ENCODE data around the gene AMPD3.
A peak's percentile ranks its signal among the peaks of the same experiment; 100 is the strongest.

Gene AMPD3

DNA sequence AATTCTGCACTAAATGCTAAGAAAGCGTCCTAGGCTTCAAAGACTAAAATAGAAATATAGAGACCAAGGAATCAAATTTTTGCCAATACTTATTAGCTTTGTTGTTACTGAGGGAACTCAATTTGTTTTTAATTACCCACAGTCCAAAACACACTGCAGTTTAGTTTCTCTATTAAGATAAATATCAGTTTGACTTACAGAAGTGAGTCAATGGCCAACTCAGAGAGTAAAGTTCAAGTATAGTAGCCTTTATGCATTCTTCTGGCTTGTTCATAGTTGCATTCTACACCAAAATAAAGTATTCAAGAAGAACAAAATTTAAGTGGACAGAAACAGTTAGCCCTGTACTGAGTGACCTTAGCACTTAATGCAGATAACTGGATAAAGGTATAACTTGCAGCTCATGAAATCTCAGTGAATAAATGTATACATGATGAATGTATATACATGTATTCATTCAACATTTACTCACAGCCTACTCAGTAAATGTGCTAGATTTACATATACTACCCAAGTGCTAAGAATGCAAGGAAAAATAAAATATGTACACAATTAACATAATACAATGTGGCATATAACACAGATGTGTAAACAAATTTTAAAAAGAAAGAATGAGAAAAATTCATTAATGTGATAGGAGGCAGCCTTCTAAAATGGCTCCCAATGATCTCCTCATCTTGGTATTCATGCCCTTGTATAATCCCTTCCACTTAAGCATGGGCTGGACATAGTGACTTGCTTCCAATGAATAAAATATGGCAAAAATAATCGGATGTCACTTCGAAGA is 95.6 kb downstream of the AMPD3 start:
- TF ChIP-seq POLR2A (IDR thresholded peaks at IDR 0.05; ENCODE audit: low read depth, low read length) (no peak), POLR2AphosphoS5 (IDR thresholded peaks at IDR 0.05; ENCODE audit: low read depth, low read length) (no peak), TAF1 (IDR thresholded peaks at IDR 0.05; ENCODE audit: borderline replicate concordance, low read depth, low read length) (no peak)
- DNase-seq (ENCODE audit: insufficient read length) (no peak), FAIRE-seq (peak; percentile 24)

DNA sequence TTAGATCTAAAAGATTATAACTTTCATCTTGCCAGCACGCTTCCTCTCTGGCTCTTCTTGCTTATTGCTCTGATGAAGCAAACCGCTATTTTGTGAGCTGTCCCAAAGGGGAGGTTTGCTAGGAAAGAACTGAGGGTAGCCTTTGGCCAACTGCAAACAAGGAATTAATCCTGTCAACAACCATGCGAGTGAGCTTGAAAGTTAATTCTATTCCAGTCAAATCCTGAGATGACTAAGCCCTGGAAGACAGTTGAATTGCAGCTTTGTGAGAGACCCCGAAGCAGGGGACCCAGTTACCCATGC is 96.2 kb downstream of the AMPD3 start:
- DNase-seq (ENCODE audit: insufficient read length) (no peak), FAIRE-seq (peak; percentile 62)
- TF ChIP-seq TAF1 (IDR thresholded peaks at IDR 0.05; ENCODE audit: borderline replicate concordance, low read depth, low read length) (no peak), POLR2A (IDR thresholded peaks at IDR 0.05; ENCODE audit: low read depth, low read length) (no peak), POLR2AphosphoS5 (IDR thresholded peaks at IDR 0.05; ENCODE audit: low read depth, low read length) (no peak)

DNA sequence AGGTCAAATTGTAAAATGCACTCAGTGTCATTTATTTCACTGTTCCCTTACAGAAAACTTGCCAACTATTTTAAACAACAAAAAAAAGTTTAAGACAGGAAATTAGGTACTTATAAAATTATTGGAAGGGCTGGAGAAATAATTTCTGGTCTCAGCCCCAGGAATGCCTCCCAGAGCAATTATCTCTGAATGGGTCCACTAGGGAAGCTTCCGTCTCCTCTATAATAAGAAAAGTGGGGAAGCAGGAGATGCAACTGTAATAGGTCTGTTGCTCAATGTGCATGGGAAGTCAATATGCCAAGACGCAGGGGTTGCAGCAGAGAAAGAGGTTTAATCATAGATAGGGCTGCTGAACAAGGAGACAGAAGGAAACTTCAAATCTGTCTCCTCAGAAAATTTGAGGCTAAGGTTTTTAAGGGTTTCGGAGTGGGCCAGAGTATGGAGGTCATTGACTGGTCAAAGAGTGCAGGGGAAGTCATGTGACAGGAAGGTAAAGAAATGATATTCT is 96.8 kb downstream of the AMPD3 start:
- FAIRE-seq, result no peak
- no peak for DNase-seq (ENCODE audit: insufficient read length)
- TF ChIP-seq TAF1 (IDR thresholded peaks at IDR 0.05; ENCODE audit: borderline replicate concordance, low read depth, low read length) (no peak), POLR2A (IDR thresholded peaks at IDR 0.05; ENCODE audit: low read depth, low read length) (no peak), POLR2AphosphoS5 (IDR thresholded peaks at IDR 0.05; ENCODE audit: low read depth, low read length) (no peak)

DNA sequence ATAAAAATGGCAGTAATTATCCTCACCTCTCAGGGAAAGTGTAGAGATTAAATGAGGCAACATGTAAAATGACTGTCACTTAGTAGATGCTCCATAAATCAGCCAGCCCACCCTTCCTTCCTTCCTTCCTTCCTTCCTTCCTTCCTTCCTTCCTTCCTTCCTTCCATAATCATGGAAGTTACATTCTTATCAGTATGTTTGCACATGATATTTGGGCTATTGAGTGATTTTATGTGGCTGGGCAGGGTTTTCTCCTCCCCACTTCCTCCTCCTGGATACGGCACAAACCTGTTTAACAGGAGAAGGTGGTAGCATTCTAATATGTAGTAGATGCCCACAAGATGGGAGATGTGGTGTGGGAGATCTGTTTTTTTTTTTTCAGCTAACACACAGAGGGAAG is 101.5 kb downstream of the AMPD3 start:
- no peak for FAIRE-seq
- no peak for TF ChIP-seq POLR2AphosphoS5 (IDR thresholded peaks at IDR 0.05; ENCODE audit: low read depth, low read length)
- no peak for TF ChIP-seq POLR2A (IDR thresholded peaks at IDR 0.05; ENCODE audit: low read depth, low read length)
- no peak for TF ChIP-seq TAF1 (IDR thresholded peaks at IDR 0.05; ENCODE audit: borderline replicate concordance, low read depth, low read length)
- DNase-seq (ENCODE audit: insufficient read length), result no peak

Measured in GM12892 (cell line).